NCI-H1417 treated with DMSO at 0.1 percent for 48 hours (cell line): ENCODE data around the gene FGF22.

ENCODE experiments used
- DNase-seq: peaks from one replicate; lab custom pipeline; 2025; lab: John Stamatoyannopoulos, UW

FGF22 gene

GRCh38 chr19:644363-644762 lies 4.7 kb downstream of the FGF22 start:
- DNase-seq: no peak

DNA sequence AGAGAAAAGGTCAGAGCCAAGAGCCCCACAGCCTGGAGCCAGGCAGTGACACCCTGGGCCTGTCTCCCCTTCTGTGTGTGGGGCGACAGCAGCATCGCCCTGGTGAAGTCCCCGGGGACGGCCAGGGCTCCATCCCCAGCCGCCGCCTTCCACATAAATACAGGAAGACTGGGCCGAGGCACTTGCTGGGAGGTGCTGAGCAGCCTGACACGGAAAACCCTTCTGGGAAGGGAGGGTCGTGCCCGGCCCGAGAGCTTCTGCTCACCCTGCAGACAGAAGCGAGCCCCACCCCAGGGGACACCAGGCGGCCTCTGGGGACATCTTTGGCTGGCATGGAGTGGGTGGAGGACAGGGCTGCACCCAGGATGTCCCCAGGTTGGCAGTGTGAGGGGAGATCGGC lies 5.1 kb downstream of the FGF22 start:
- no peak for DNase-seq

DNA sequence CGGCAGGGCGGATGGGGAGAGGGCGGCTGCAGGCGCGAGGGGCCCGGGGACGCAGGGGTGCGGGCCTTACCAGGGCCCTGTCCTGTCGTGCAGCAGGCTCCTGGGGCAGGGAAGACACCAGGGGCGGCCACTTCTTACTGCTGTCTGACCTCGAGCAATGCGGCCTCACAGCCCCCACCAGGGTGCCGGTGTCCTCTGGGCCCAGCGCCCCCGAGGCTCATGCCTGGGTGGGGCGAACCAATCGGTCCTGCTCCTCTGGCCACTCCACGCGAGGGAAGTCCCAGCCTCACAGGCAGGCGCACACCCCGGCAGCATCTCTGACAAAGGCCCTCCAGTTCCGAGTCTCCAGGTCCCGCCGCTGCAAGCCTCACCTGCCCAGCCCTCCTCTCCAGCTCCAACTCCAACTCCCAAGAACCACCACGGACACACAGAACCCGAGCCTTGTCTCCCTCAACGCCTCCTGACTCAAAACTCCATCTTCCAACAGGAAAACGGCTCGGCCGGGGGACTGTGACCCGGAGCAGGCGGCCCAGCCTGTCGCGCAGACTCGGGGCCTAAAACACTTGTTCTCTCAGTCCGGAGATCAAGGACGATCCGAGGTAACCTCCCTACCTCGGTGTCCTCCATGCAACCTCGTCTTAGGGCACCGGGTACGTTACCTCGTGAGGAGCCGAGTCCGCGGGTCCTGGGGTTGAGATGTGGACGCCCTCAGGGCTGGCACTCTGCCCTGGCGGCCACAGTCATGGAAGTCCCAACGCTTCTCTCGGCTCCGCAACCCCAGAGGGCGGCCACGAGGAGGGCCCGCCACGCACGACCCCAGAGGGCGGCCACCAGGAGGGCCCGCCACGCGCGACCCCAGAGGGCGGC lies 6.5 kb downstream of the FGF22 start:
- no peak for DNase-seq

DNA sequence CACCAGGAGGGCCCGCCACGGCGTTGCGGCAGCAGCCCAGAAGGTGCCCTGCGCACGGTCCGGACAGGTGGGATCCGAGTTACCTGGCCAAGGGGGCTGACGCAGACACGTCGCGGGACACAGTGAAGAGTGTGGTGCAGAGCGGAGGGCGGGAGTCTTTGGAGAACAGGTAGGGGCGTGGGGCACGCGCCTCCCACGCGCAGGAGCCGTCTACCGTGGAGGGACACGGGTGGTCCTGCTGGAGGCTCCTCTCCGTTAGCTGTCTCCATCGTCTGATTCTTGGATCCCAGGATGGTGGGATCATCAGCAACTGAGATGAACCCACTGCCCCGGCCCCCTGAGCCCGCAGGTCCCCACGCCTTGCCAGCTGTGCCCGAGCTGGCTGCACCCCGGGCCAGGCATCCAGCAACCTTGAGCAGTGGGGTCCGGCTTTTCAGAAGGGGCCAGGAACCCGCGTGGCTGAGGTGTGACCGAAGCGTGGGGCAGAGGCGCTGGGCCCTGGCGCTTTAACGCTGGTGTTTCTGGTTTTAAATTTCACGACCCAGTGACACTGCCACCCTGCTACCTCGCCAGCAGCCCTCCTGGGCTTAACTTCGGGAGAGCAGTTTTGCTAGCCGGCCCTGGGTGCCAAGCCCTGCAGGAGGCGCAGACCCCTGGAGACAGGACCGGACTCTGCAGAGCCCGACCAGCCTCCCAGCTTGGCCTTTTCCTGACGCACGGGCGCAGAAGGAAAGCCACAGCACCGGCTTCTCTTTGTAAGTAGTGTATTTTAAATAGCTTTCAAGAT lies 7.3 kb downstream of the FGF22 start:
- DNase-seq: no peak

DNA sequence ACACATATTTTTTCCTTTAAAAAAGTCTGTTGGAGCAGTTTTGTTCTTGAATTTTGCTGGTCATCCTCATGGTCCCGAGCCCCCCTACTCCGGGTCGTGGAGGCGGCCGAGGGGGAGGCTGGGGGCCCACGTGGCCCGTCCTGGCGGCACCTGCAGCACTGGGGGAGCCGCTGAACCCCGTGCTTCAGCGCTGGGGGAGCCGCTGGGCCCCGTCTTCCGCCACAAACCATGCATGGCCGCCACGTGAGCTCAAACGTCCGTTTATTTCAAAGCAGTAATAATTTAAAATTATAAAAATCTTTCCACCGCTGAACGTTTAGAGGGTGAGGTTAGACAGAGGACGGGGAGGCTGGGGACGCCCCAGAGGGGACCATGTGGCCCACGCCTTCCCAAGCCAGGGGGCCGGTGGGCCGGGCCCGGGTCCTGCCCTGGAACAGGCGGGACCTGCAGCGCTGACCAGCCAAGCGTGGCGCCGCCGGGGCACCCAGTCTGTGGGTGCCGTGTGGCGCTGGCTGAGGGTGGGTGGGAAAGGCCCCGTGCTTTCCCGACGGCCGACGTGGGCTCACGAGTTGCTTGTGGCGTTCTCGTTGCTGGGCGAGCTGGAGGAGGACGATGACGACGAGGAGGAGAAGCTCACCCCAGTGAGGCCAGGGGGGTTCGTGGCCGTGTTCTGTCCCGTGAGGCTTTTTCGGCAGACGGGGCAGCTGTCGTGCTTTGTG lies 8.0 kb downstream of the FGF22 start:
- no peak for DNase-seq

DNA sequence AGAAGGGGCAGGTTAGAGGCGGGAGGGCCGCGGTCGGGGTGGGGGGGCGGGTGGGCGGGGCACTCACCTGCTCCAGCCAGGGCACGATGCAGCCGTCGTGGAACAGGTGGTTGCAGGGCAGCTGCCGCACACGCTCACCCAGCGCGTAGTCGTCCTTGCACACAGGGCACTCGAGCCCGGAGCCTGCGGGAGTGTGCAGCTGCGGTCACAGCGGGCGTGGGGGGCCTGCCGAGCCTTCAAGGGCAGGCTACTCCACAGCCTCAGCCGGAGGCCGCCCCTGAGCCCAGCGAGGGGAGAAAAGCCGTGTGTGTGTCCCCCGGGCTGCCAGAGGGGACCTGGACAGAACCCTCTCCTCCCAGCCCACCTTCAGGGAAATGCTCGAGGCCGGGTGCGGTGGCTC lies 8.6 kb downstream of the FGF22 start:
- no peak for DNase-seq

GRCh38 chr19:648904-649801 lies 9.5 kb downstream of the FGF22 start:
- no peak for DNase-seq

- no peak for DNase-seq
These were observed 10.4 kb downstream of the FGF22 start for GRCh38 chr19:650121-650520.

GRCh38 chr19:651114-651818 lies 11.6 kb downstream of the FGF22 start:
- DNase-seq: no peak

DNA sequence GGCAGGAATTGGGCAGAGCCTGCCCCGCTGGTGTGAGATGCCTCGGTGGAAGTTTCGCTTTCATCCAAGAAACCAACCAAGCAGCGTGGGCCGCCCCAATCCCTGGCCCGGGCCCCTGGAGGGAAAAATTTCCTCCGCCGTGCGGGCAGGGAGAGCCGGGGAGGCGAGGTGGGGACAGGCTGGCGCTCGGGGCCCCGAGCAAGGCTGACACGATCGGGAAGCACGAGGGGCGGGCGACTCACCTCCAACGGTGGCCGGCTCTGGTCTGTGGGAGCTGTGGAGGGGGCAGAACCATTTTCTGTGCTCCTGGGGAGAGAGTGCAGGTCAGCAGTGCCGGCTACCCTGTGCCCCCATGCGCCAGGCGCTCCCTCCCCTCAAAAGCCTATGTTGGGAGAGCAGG lies 12.3 kb downstream of the FGF22 start:
- no peak for DNase-seq

GRCh38 chr19:652467-653389 lies 13.0 kb downstream of the FGF22 start:
- no peak for DNase-seq

DNA sequence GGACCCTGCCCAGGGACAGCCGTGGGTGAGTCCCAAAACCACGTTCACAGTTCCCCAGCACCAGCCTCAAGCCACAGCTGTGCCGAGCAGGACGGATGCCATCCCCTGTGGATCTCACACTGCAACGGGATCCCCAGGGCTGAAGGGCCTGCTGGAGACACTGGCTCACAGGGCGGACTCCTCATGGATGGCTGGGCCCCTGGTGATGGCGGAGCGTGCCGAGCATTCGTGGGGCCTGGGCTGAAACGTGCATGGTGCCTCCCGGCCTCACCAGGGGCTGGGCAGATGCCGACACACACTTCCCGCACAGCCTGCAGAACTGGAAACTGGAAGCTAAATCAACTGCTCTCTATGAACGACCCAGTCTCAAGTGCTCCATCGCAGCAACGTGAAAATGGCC lies 13.7 kb downstream of the FGF22 start:
- DNase-seq: no peak

- DNase-seq: no peak
These were observed 16.0 kb downstream of the FGF22 start for GRCh38 chr19:655691-656090.

DNA sequence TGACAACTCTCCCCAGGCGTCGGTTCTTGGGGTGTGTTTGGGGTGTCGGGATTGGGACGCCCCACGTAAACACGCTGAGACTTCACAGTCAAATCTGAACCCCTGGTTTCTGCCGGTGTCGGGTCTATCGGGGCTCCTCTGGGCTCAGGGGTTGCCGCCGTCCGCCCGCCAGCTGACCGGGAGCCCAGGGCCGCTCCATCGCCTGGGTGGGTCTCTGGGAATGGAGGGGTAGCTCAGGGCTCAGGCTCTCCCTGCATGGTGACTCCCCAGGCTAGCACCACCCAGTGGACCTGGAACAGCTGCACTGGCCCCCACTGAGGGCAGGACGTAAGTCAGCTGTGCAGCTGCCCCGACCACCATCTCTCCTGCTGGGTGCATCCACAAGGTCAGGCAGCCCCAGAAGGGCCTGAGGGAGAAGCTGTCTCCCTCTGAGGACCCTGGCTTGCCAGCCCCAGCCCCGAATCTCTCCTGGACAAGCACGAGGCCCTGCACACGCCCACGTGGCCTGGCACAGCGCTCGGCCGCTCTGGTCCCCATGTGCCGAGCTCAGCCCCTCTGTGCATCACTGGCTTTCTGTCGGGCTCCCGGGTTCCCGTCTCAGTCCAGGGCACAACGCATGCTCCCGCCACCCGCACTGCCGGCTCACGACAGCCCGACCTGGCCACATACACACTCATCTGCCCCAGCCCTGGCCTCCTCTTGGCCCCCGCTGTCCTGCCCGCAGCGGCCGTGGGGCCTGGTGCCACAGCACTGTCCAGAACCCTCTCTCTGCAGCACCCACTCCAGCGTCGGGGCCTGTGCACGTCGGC lies 17.3 kb downstream of the FGF22 start:
- no peak for DNase-seq

- no peak for DNase-seq
These were observed 17.9 kb downstream of the FGF22 start for GRCh38 chr19:657611-658010.

- no peak for DNase-seq
These were observed 18.6 kb downstream of the FGF22 start for GRCh38 chr19:658059-658839.

GRCh38 chr19:658916-659839 lies 19.5 kb downstream of the FGF22 start:
- DNase-seq: no peak
